Brain microvascular endothelial cell (primary cell): ENCODE measurements around the gene LRRC25.
A peak's percentile ranks its signal among the peaks of the same experiment; 100 is the strongest.

Experiments used
- DNase-seq: peaks from one replicate; pipeline ENCODE4 v3.0.0-alpha.2; 2020
- H3K27ac ChIP-seq: fragments of 250-450 bp; sonication (Bioruptor Pico); 2 replicates; pipeline ENCODE4 v1.5.1; 2020; ENCODE audit warnings: mild to moderate bottlenecking, moderate library complexity
- H3K27me3 ChIP-seq: fragments of 250-450 bp; sonication (Bioruptor Pico); replicated peaks from 2 replicates; pipeline ENCODE4 v1.5.1; 2020; ENCODE audit warnings: mild to moderate bottlenecking
- H3K36me3 ChIP-seq: fragments of 250-450 bp; sonication (Bioruptor Pico); replicated peaks from 2 replicates; pipeline ENCODE4 v1.5.1; 2020; ENCODE audit warnings: mild to moderate bottlenecking
- H3K4me3 ChIP-seq: 2 replicates; pipeline ENCODE4 v1.5.1; 2011; ENCODE audit warnings: low read depth, mild to moderate bottlenecking, control low read depth, low read length, moderate library complexity
- in situ Hi-C: cut with HindIII; loops from 2 replicates; pipeline ENCODE4 v1.10.0; 2017; ENCODE audit warnings: low sequenced_read_pairs, low pct_ligation_motif_present
- TF ChIP-seq, protein P1 (sequence below): IDR thresholded peaks from 2 replicates; pipeline ENCODE4 v1.5.1; 2011; ENCODE audit warnings: low read depth, mild to moderate bottlenecking, moderate library complexity, low read length, control low read depth, inconsistent platforms; ENCODE audit errors: missing control alignments

The LRRC25 gene

DNA sequence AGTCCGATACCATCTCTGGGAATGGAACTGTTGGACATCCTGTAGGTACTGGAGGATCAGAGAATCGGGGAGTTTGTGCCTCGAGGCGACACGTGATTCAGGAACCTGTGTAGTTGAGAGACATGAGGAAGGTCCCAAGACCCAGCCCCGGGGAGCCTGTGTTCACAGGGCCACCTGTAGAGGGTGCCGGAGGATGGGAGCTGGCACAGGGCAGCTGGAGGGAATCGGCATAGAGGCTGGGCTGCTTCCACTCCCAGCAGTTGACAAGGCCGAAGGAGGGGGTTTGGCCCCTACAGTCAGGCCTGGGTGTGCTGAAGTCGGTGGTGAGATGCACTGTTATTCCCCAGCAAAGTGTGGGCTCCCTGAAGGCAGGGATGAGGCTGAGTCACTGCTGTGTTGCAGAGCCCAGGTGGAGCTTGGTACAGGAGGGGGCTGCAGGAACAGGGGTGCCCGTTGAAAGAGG is 43.0 kb upstream of the LRRC25 start:
- TF ChIP-seq, protein P1, sequence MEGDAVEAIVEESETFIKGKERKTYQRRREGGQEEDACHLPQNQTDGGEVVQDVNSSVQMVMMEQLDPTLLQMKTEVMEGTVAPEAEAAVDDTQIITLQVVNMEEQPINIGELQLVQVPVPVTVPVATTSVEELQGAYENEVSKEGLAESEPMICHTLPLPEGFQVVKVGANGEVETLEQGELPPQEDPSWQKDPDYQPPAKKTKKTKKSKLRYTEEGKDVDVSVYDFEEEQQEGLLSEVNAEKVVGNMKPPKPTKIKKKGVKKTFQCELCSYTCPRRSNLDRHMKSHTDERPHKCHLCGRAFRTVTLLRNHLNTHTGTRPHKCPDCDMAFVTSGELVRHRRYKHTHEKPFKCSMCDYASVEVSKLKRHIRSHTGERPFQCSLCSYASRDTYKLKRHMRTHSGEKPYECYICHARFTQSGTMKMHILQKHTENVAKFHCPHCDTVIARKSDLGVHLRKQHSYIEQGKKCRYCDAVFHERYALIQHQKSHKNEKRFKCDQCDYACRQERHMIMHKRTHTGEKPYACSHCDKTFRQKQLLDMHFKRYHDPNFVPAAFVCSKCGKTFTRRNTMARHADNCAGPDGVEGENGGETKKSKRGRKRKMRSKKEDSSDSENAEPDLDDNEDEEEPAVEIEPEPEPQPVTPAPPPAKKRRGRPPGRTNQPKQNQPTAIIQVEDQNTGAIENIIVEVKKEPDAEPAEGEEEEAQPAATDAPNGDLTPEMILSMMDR, result peak; percentile 49
- Histone ChIP-seq H3K36me3 (peaks cover 27% of the 10 kb centered on the region), H3K27me3 (no peaks in the 10 kb centered on the region), H3K27ac (no peak overlapping the region), H3K4me3 (no peak overlapping the region)
- in situ Hi-C loops, result no loop called here
- DNase-seq, result no peak

DNA sequence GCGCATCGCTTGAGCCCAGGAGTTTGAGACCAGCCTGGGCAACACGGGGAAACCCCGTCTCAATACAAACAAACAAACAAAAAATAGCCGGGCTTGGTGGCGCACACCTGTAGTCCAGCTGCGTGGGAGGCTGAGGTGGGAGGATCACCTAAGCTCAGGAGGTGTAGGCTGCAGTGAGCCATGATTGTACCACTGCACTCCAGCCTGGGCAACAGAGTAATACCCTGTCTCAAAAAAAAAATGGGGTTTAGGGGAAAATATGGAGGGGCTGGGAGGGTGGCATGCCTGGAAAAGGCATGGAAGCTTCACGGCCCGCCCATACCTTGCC is 42.5 kb upstream of the LRRC25 start:
- H3K36me3 ChIP-seq, result peaks cover 31% of the 10 kb centered on the region
- no peak for DNase-seq
- no peak overlapping the region for H3K4me3 ChIP-seq
- TF ChIP-seq, protein P1, result no peak
- in situ Hi-C loops, result no loop called here
- H3K27me3 ChIP-seq, result no peaks in the 10 kb centered on the region
- H3K27ac ChIP-seq, result no peak overlapping the region

DNA sequence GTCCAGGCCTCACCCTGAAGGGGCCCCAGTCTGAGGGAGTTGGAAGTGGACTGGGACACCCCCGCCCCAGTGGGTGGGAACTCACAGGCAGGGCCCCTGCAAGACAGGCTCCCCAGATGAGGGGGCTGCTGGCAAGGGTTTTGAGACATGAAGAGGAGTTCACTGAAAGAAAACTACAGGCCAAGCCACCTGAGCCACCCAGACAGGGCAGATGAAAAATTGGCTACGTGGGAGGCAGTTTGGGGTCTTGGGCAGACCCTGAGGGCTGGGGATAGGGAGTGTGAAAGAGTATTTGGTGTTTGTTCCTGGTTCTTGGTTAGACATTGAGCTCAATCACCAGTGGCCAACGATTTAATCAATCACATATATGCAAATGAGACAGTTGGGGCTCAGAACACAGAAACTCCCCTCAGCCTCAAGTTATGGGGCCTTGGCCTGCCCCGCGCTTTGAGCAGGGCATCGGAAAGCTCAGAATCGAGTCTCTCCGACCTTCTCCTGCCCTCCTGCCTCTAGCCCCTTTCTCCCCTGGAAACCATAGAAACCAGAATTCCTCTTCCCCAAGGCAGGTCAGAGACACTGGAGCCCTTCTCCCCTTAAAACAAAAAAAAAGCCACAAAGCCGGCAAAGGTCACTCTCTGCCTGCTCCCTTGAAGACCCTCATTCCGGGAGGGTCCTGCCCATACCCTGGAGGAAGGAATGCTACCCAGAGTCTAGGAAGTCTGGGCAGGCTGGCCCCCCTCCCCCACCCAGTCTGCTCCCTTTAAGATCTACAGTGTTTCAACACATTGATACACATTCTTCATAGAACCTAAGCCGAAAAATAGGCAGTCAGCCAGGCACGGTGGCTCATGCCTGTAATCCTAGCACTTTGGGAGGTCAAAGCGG is 41.8 kb upstream of the LRRC25 start:
- in situ Hi-C loops, result no loop called here
- Histone ChIP-seq H3K27me3 (no peaks in the 10 kb centered on the region), H3K4me3 (no peak overlapping the region), H3K27ac (peak overlapping the region; percentile 21), H3K36me3 (peaks cover 25% of the 10 kb centered on the region)
- DNase-seq, result peak; percentile 68
- TF ChIP-seq, protein P1, result peak; percentile 32

DNA sequence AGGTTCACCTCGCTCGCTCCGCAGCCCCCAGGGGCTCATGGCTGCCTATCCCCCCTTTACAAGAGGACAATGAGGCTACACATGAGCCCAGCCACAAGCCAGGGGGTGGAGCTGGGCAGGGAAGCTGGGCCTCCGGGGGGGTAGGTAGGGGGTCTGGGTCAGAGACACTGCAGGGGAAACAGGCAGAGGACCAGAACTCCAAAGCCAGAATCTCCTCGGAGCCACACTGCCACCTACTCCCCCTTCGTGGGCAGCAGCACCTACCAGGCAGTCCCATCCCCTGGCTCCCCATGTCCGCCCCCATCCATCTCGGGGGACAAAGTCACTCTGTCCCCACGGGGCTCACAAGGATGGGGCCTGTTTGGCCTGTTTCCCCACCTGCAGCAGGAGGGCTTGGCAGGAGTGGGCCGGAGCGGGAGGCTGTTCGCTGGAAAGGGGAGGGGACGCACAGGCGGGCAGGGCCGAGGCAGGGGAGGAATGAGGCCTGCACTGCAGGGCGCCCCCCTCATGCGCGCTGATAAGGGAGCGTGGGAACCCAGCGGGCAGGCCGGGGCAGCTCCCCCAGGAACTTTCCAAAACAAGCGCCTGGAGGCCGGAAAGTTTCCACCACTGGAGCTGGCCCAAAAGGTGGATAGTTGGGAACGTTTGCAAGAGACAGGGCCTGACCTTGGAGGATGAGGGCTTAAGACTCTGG is 41.1 kb upstream of the LRRC25 start:
- no peaks in the 10 kb centered on the region for H3K27me3 ChIP-seq
- TF ChIP-seq, protein P1, result no peak
- peak overlapping the region; percentile 21 for H3K27ac ChIP-seq
- DNase-seq, result peak; percentile 38
- H3K36me3 ChIP-seq, result peaks cover 17% of the 10 kb centered on the region
- H3K4me3 ChIP-seq, result peak overlapping the region; percentile 58
- in situ Hi-C loops, result no loop called here

DNA sequence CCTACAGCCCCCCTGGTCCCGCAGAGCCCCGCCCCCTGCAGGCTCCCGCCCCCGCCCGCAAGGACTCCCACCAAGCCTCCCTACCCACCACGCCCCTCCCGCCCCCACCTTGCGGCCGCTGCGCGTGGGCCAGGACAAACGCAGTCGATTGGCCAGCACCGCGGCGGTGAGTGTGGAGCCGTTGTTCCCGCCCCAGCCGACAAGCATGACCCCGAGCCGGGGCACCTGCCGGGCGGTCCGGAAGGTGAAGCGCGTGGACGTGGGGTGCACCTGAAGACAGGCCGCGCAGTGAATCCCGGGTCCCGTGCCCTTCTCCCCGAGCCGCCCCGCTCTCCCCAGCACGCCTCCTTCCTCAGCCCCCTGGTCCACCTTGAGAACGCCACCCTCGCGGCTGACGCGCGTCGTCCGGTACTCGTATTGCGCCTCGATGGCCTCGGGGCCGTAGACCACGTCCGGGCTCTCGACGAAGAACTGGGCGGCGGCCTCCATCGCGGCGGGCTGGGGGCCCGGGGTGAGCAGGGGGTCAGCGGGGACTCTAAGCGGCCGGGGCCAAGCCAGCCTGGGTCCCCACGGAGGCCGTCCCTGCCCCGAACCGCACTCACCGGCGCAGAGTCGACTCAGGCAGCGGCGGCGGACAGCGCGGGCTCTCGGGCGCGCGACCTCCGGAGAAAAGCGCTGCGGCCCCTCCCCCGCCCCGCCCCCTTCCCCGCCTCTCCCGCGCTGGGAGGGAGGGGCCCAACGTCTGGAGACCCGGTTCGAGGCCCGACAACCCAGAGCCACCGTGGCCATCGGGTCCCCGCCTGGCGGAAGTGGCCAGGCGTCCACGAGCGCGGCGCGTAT is 40.3 kb upstream of the LRRC25 start, which contains the start of gene ISYNA1:
ISYNA1 (minus strand) TSS at position 643 of the 840 bp plus-strand sequence; CDS start at position 489, 154 bp downstream.
- DNase-seq, result peak; percentile 42
- H3K27ac ChIP-seq, result peak within 1 kb of the TSS; percentile 21

More for the DNA sequence above, 40.3 kb upstream of the LRRC25 start, which contains the start of gene ISYNA1:
- TF ChIP-seq, protein P1, result no peak
- peak within 1 kb of the TSS; percentile 58 for H3K4me3 ChIP-seq
- H3K36me3 ChIP-seq, result peaks cover 16% of the 10 kb centered on the region
- no peaks in the 10 kb centered on the region for H3K27me3 ChIP-seq
- in situ Hi-C loops, result no loop called here
